H1 (cell line): Measurements from ENCODE around the gene GPHB5. TPM values are rescaled to one million over a fixed set of nuclear protein-coding genes. Genes with fewer than 3 reads are reported as not detected.
A peak's percentile ranks its signal among the peaks of the same experiment; 100 is the strongest.

Source experiments
- CTCF ChIA-PET: fragments of 300-600 bp; sonication (Branson Sonifier 250); formaldehyde crosslinking; loops from one replicate; lab custom pipeline; 2021; ENCODE audit not compliant: partially characterized antibody; lab: Charles Lee
- POLR2A ChIA-PET: fragments of 300-600 bp; sonication (Branson Sonifier 250); formaldehyde crosslinking; loops from one replicate; lab custom pipeline; 2021; ENCODE audit warnings: inconsistent platforms; ENCODE audit not compliant: partially characterized antibody; lab: Charles Lee
- DNase-seq, 2 experiments: peaks; one replicate each; pipeline versions ENCODE4 v3.0.0 to v3.0.0-alpha.2; 2010 to 2022; ENCODE audit warnings: low spot score in 2 of 2, low read depth in 1 of 2, mixed read lengths in 1 of 2
- FAIRE-seq: peaks from 2 replicates; lab custom pipeline; 2011; peaks lifted over from hg19 to GRCh38; lab: Jason Lieb, UNC
- H2AFZ ChIP-seq: 2 replicates; pipeline ENCODE4 v1.8.1; 2012; ENCODE audit warnings: low read length, inconsistent platforms
- H2AK5ac ChIP-seq: 2 replicates; pipeline ENCODE4 v1.6.1; 2013; ENCODE audit warnings: low read depth, low read length
- H2BK120ac ChIP-seq: replicated peaks from 2 replicates; pipeline ENCODE3; 2013; ENCODE audit warnings: low read depth, low read length, inconsistent platforms
- H2BK12ac ChIP-seq: 2 replicates; pipeline ENCODE4 v1.6.1; 2013; ENCODE audit warnings: low read depth, low read length
- H2BK15ac ChIP-seq: 2 replicates; pipeline ENCODE4 v1.6.1; 2013; ENCODE audit warnings: low read length
- H2BK20ac ChIP-seq: 2 replicates; pipeline ENCODE4 v1.6.1; 2013; ENCODE audit warnings: low read length
- H2BK5ac ChIP-seq: 2 replicates; pipeline ENCODE4 v1.6.1; 2013; ENCODE audit warnings: low read depth, low read length
- H3K14ac ChIP-seq: 2 replicates; pipeline ENCODE4 v1.6.1; 2013; ENCODE audit warnings: inconsistent platforms; ENCODE audit not compliant: insufficient read length
- H3K18ac ChIP-seq: 2 replicates; pipeline ENCODE4 v1.6.1; 2013; ENCODE audit warnings: low read length; ENCODE audit errors: extremely low read depth
- H3K23ac ChIP-seq: 2 replicates; pipeline ENCODE4 v1.6.1; 2013; ENCODE audit warnings: inconsistent platforms; ENCODE audit not compliant: insufficient read length
- H3K23me2 ChIP-seq: 2 replicates; pipeline ENCODE4 v1.6.1; 2013; ENCODE audit warnings: low read depth, low read length
- H3K27ac ChIP-seq: 2 replicates; pipeline ENCODE4 v1.6.1; 2011; ENCODE audit warnings: low read depth, low read length, inconsistent platforms
- H3K27me3 ChIP-seq, 4 experiments: replicated peaks in 1 of 4; 1 replicate in 1 of 4; 2 replicates in 3 of 4; pipeline versions ENCODE4 v1.6.1 to v1.8.1; 2011 to 2013; ENCODE audit warnings: low read length in 3 of 4, mild to moderate bottlenecking in 3 of 4, inconsistent platforms in 2 of 4, mixed read lengths in 2 of 4, moderate library complexity in 1 of 4; ENCODE audit not compliant: control insufficient read depth in 3 of 4, insufficient read depth in 3 of 4; ENCODE audit errors: extremely low read depth in 1 of 4
- H3K36me3 ChIP-seq, 4 experiments: 2 replicates each; pipeline versions ENCODE4 v1.6.1 to v1.8.1; 2011 to 2013; ENCODE audit warnings: mild to moderate bottlenecking in 4 of 4, low read length in 3 of 4, moderate library complexity in 2 of 4, control low read depth in 1 of 4, inconsistent platforms in 1 of 4; ENCODE audit not compliant: insufficient read depth in 4 of 4, control insufficient read depth in 2 of 4
- H3K4ac ChIP-seq: replicated peaks from 2 replicates; pipeline ENCODE3; 2013; ENCODE audit warnings: low read length, low read depth, mixed read lengths, inconsistent platforms; ENCODE audit not compliant: insufficient read length
- H3K4me1 ChIP-seq, 4 experiments: replicated peaks in 1 of 4; 1 replicate in 1 of 4; 2 replicates in 3 of 4; pipeline versions ENCODE4 v1.6.1 to v1.8.1; 2011 to 2013; ENCODE audit warnings: low read length in 3 of 4, inconsistent platforms in 2 of 4, mixed read lengths in 1 of 4; ENCODE audit not compliant: insufficient read depth in 4 of 4, control insufficient read depth in 3 of 4
- H3K4me2 ChIP-seq, 2 experiments: 2 replicates each; pipeline versions ENCODE4 v1.6.1 to v1.8.1; 2011 to 2013; ENCODE audit warnings: low read depth in 2 of 2, low read length in 2 of 2, control low read depth in 1 of 2, inconsistent platforms in 1 of 2, mild to moderate bottlenecking in 1 of 2; ENCODE audit not compliant: insufficient read depth in 1 of 2
- H3K4me3 ChIP-seq, 4 experiments: fragments of 200-600, 300-600 bp in 1 of 4; sonication (generic), shearing (Covaris generic), sonication (Bioruptor Twin) in 1 of 4; 2 replicates each; pipeline versions ENCODE4 v1.5.1 to v1.8.1; 2011 to 2016; ENCODE audit warnings: low read length in 4 of 4, low read depth in 3 of 4, control low read depth in 2 of 4, inconsistent platforms in 2 of 4, mild to moderate bottlenecking in 2 of 4, mixed read lengths in 1 of 4, moderate library complexity in 1 of 4; ENCODE audit not compliant: insufficient read depth in 2 of 4; ENCODE audit errors: extremely low read depth in 1 of 4
- H3K56ac ChIP-seq: replicated peaks from 2 replicates; pipeline ENCODE3; 2013; ENCODE audit warnings: low read depth, mild to moderate bottlenecking, mixed read lengths, low read length, inconsistent platforms; ENCODE audit not compliant: insufficient read length
- H3K79me1 ChIP-seq: 2 replicates; pipeline ENCODE4 v1.6.1; 2013; ENCODE audit warnings: low read depth, low read length, control low read depth
- H3K79me2 ChIP-seq, 2 experiments: 2 replicates each; pipeline versions ENCODE4 v1.6.1 to v1.8.1; 2012 to 2013; ENCODE audit warnings: low read length in 2 of 2, mild to moderate bottlenecking in 2 of 2, inconsistent platforms in 1 of 2; ENCODE audit not compliant: insufficient read depth in 2 of 2, control insufficient read depth in 1 of 2
- H3K9ac ChIP-seq, 4 experiments: replicated peaks in 1 of 4; 1 replicate in 1 of 4; 2 replicates in 3 of 4; pipeline versions ENCODE4 v1.6.1 to v1.8.1; 2011 to 2013; ENCODE audit warnings: low read depth in 3 of 4, low read length in 3 of 4, control low read depth in 2 of 4, mild to moderate bottlenecking in 2 of 4, moderate library complexity in 2 of 4, inconsistent platforms in 1 of 4; ENCODE audit errors: extremely low read depth in 1 of 4
- H3K9me3 ChIP-seq, 2 experiments: 2 replicates each; pipeline versions ENCODE4 v1.6.1 to v1.8.1; 2012 to 2013; ENCODE audit warnings: mild to moderate bottlenecking in 2 of 2, moderate library complexity in 2 of 2, control low read depth in 1 of 2, inconsistent platforms in 1 of 2, low read depth in 1 of 2, low read length in 1 of 2, mixed read lengths in 1 of 2; ENCODE audit not compliant: insufficient read depth in 2 of 2
- H4K20me1 ChIP-seq, 2 experiments: replicated peaks in 1 of 2; 2 replicates each; pipeline versions ENCODE3 to v1.8.1; 2011 to 2013; ENCODE audit warnings: inconsistent platforms in 2 of 2, low read length in 2 of 2, mild to moderate bottlenecking in 1 of 2; ENCODE audit not compliant: insufficient read depth in 2 of 2, control insufficient read depth in 1 of 2
- H4K5ac ChIP-seq: 2 replicates; pipeline ENCODE4 v1.6.1; 2013; ENCODE audit warnings: low read length, low read depth, mixed read lengths, inconsistent platforms; ENCODE audit not compliant: insufficient read length
- H4K8ac ChIP-seq: 2 replicates; pipeline ENCODE4 v1.8.0; 2013; ENCODE audit warnings: mild to moderate bottlenecking, moderate library complexity, low read length, inconsistent platforms; ENCODE audit not compliant: insufficient read depth; ENCODE audit errors: extremely low read depth
- H4K91ac ChIP-seq: replicated peaks from 2 replicates; pipeline ENCODE3; 2013; ENCODE audit warnings: low read length, mixed read lengths, inconsistent platforms; ENCODE audit not compliant: insufficient read length
- MAFK ChIP-seq: IDR thresholded peaks from 2 replicates; pipeline ENCODE4 v1.6.1; 2012; ENCODE audit warnings: low read depth, mild to moderate bottlenecking, improper control_type of control experiment, low read length
- WGBS, 2 experiments: shearing (Covaris generic) in 1 of 2; methylation state at CpG; one replicate each; pipeline versions ENCODE4 v1.1.6 to v1.1.7; 2013 to 2015; ENCODE audit warnings: low lambda C conversion rate in 2 of 2, mixed read lengths in 2 of 2, inconsistent platforms in 1 of 2, low coverage in 1 of 2, missing lambda C conversion rate in 1 of 2; ENCODE audit not compliant: insufficient replicate concordance in 2 of 2, insufficient coverage in 1 of 2, insufficient read length in 1 of 2; ENCODE audit errors: extremely low coverage in 1 of 2, missing lambda C conversion rate in 1 of 2; 5-methylcytosine and 5-hydroxymethylcytosine counted together
- polyA plus RNA-seq, 7 experiments: library from polyadenylated mRNA; depleted of rRNA in 3 of 7; stranded (reverse) in 5 of 7; unstranded in 2 of 7; fragments of >200 nt in 5 of 7; fragments of 200-250 nt in 2 of 7; gene quantifications; 1 replicate in 5 of 7; 2 replicates in 1 of 7; 4 replicates in 1 of 7; pipeline versions ENCODE4 v1.2.1 to v1.2.3, GENCODE V29; 2011 to 2013; ENCODE audit warnings: missing spikeins in 2 of 7, mixed read lengths in 2 of 7
- total RNA-seq: library from RNA; stranded (reverse); fragmentation: NEBNext Ultra II Directional; extraction: Animal tissue kit (Norgen Biotek cat#: 25700); gene quantifications from 2 replicates; pipeline ENCODE4 v1.2.1, GENCODE V29; 2021
- TF ChIP-seq, protein P1 (sequence below): IDR thresholded peaks from 2 replicates; pipeline ENCODE4 v1.6.1; 2011; ENCODE audit warnings: low read length, improper control_type of control experiment

GPHB5 gene
- total and polyA plus RNA-seq, 2 of the 8 experiments (the other 6 are each of a cell fraction or from before 2014, with no cell fraction given) = not detected

GRCh38 chr14:63297372-63298063 lies 21.2 kb downstream of the GPHB5 start:
- ChIA-PET POLR2A (no interaction called here), CTCF (interaction anchor here (4.6 kb wide), 1 partner anchor 11 kb away, joined by 28 read pairs; no protein-coding TSS in a partner anchor)
- no peak overlapping the region for H2BK120ac ChIP-seq
- no peak overlapping the region for H2AFZ ChIP-seq
- H2BK20ac ChIP-seq = no peak overlapping the region
- DNase-seq (no peak), FAIRE-seq (no peak)
- no peak overlapping the region for H3K4ac ChIP-seq
- no peak overlapping the region for H3K4me2 ChIP-seq
- no peaks in the 10 kb centered on the region for H3K23me2 ChIP-seq
- no peak overlapping the region for H3K18ac ChIP-seq
- H3K27me3 ChIP-seq = no peaks in the 10 kb centered on the region
- no peaks in the 10 kb centered on the region for H4K20me1 ChIP-seq
- H3K27ac ChIP-seq = no peak overlapping the region
- no peak overlapping the region for H4K5ac ChIP-seq
- H2BK5ac ChIP-seq = no peak overlapping the region
- H3K79me2 ChIP-seq = no peaks in the 10 kb centered on the region
- no peak overlapping the region for H3K23ac ChIP-seq
- 78% methylated on average over 4 of the region's 4 CpGs; no CpG with 5 or more reads in 1 of the 2 experiments for WGBS, 2 experiments
- H3K36me3 ChIP-seq = no peaks in the 10 kb centered on the region
- H2BK15ac ChIP-seq = no peak overlapping the region
- H3K14ac ChIP-seq = no peak overlapping the region
- H3K79me1 ChIP-seq = no peaks in the 10 kb centered on the region
- H4K91ac ChIP-seq = no peak overlapping the region
- H3K56ac ChIP-seq = no peak overlapping the region
- no peaks in the 10 kb centered on the region for H3K9me3 ChIP-seq
- no peak overlapping the region for H4K8ac ChIP-seq
- 0 out of 2 replicates have a peak, but pooled peaks have one; percentile 13 for TF ChIP-seq MAFK
- TF ChIP-seq, protein P1, sequence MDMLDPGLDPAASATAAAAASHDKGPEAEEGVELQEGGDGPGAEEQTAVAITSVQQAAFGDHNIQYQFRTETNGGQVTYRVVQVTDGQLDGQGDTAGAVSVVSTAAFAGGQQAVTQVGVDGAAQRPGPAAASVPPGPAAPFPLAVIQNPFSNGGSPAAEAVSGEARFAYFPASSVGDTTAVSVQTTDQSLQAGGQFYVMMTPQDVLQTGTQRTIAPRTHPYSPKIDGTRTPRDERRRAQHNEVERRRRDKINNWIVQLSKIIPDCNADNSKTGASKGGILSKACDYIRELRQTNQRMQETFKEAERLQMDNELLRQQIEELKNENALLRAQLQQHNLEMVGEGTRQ = no peak
- TF ChIP-seq, all 59 proteins: peak for 1
- Histone ChIP-seq H3K4me1 (peaks cover 0 to 5% (median 2%) of the 10 kb centered on the region in 4 experiments; a peak in 3 of 7 replicates), H3K9ac (no peak overlapping the region), H2AK5ac (no peak overlapping the region), H3K4me3 (no peak overlapping the region), H2BK12ac (no peak overlapping the region)
